HG03064 (cell line): Measurements from ENCODE around the gene TNK2.
"Not testable (repeated sequence)": the region's sequence is repeated elsewhere in the genome, so short reads cannot be mapped to it uniquely, and the experiment has no call there.

Source experiments
- ATAC-seq: cut with Tn5 transposase; IDR thresholded peaks from one replicate; pipeline ENCODE4 v1.9.1; 2021; ENCODE audit warnings: low read depth; ENCODE audit not compliant: unreplicated experiment

Gene TNK2

GRCh38 chr3:195872097-195872496, 36.3 kb downstream of the TNK2 start:
- no peak for ATAC-seq

- not testable (repeated sequence) for ATAC-seq
These were observed 36.7 kb downstream of the TNK2 start for GRCh38 chr3:195871686-195872085.

- no peak for ATAC-seq
These were observed 37.4 kb downstream of the TNK2 start for GRCh38 chr3:195870937-195871336.

GRCh38 chr3:195870442-195870841, 37.9 kb downstream of the TNK2 start:
- ATAC-seq: no peak

GRCh38 chr3:195869413-195870001, 38.8 kb downstream of the TNK2 start:
- no peak for ATAC-seq

GRCh38 chr3:195868866-195869412, 39.4 kb downstream of the TNK2 start:
- no peak for ATAC-seq

GRCh38 chr3:195868336-195868865, 40.0 kb downstream of the TNK2 start:
- ATAC-seq: no peak

GRCh38 chr3:195867631-195868335, 40.6 kb downstream of the TNK2 start:
- no peak for ATAC-seq

- ATAC-seq: no peak
These were observed 41.5 kb downstream of the TNK2 start for GRCh38 chr3:195866686-195867511.

- ATAC-seq: no peak
These were observed 42.6 kb downstream of the TNK2 start for GRCh38 chr3:195865752-195866151.

- no peak for ATAC-seq
These were observed 45.0 kb downstream of the TNK2 start for GRCh38 chr3:195863121-195864061.

GRCh38 chr3:195862318-195862717, 46.0 kb downstream of the TNK2 start:
- ATAC-seq: not testable (repeated sequence)

- ATAC-seq: no peak
These were observed 47.9 kb downstream of the TNK2 start for GRCh38 chr3:195860456-195860855.

GRCh38 chr3:195859846-195860411, 48.4 kb downstream of the TNK2 start:
- ATAC-seq: no peak

- no peak for ATAC-seq
These were observed 49.1 kb downstream of the TNK2 start for GRCh38 chr3:195859061-195859845.

- ATAC-seq: no peak
These were observed 51.8 kb downstream of the TNK2 start for GRCh38 chr3:195856410-195857084.

GRCh38 chr3:195855471-195856409, 52.6 kb downstream of the TNK2 start:
- no peak for ATAC-seq
